MM.1S (cell line): ENCODE measurements around the gene IDH1.

Experiments used
- DNase-seq: peaks from one replicate; pipeline ENCODE4 v3.0.0-alpha.2; 2015
- H2AFZ ChIP-seq: fragments of 300-600 bp; sonication (generic); 2 replicates; pipeline ENCODE4 v1.6.0; 2016; ENCODE audit warnings: antibody characterized with exemption, low read length
- H3F3A ChIP-seq: fragments of 300-600 bp; sonication (generic); 2 replicates; pipeline ENCODE4 v1.6.1; 2016; ENCODE audit warnings: mild to moderate bottlenecking, antibody characterized with exemption, low read length, moderate library complexity, mixed read lengths; ENCODE audit not compliant: insufficient read depth
- H3K27ac ChIP-seq: fragments of 300-600 bp; sonication (generic); 2 replicates; pipeline ENCODE4 v1.5.1; 2016; ENCODE audit warnings: mild to moderate bottlenecking, low read length
- H3K27me3 ChIP-seq: fragments of 300-600 bp; sonication (generic); replicated peaks from 2 replicates; pipeline ENCODE4 v1.6.0; 2016; ENCODE audit warnings: low read length; ENCODE audit not compliant: insufficient read depth
- H3K36me3 ChIP-seq: fragments of 300-600 bp; sonication (generic); replicated peaks from 2 replicates; pipeline ENCODE4 v1.6.1; 2016; ENCODE audit warnings: mild to moderate bottlenecking, low read length, mixed read lengths; ENCODE audit not compliant: insufficient read depth
- H3K4me1 ChIP-seq: fragments of 300-600 bp; sonication (generic); 2 replicates; pipeline ENCODE4 v1.6.1; 2016; ENCODE audit warnings: low read length, mixed read lengths
- H3K4me2 ChIP-seq: fragments of 300-600 bp; sonication (generic); 2 replicates; pipeline ENCODE4 v1.6.0; 2016; ENCODE audit warnings: low read depth, low read length
- H3K4me3 ChIP-seq: fragments of 300-600 bp; sonication (generic); 2 replicates; pipeline ENCODE4 v1.5.1; 2016; ENCODE audit warnings: low read length, mixed read lengths
- H3K79me2 ChIP-seq: fragments of 300-600 bp; sonication (generic); 2 replicates; pipeline ENCODE4 v1.6.1; 2016; ENCODE audit warnings: mixed run types, low read length, mixed read lengths
- H3K9ac ChIP-seq: fragments of 300-600 bp; sonication (generic); 2 replicates; pipeline ENCODE4 v1.6.1; 2016; ENCODE audit warnings: low read length, mixed read lengths
- H3K9me2 ChIP-seq: fragments of 300-600 bp; sonication (generic); replicated peaks from 2 replicates; pipeline ENCODE4 v1.6.1; 2016; ENCODE audit warnings: mild to moderate bottlenecking, low read length, mixed read lengths; ENCODE audit not compliant: insufficient read depth
- H3K9me3 ChIP-seq: fragments of 300-600 bp; sonication (generic); replicated peaks from 2 replicates; pipeline ENCODE4 v1.6.1; 2016; ENCODE audit warnings: mild to moderate bottlenecking, low read length, mixed read lengths; ENCODE audit not compliant: insufficient read depth
- H4K20me1 ChIP-seq: fragments of 300-600 bp; sonication (generic); 2 replicates; pipeline ENCODE4 v1.6.1; 2016; ENCODE audit warnings: mild to moderate bottlenecking, low read length, moderate library complexity, mixed read lengths; ENCODE audit not compliant: insufficient read depth
- CTCF ChIP-seq: fragments of 300-600 bp; sonication (generic); IDR thresholded peaks from 2 replicates; pipeline ENCODE4 v1.5.1; 2016; ENCODE audit warnings: antibody characterized with exemption, low read length, mixed read lengths
- EZH2 ChIP-seq: fragments of 300-600 bp; sonication (generic); optimal IDR thresholded peaks from 2 replicates; pipeline ENCODE3; 2017; ENCODE audit warnings: low read depth, mild to moderate bottlenecking, antibody characterized with exemption, low read length, mixed read lengths
- EZH2phosphoT487 ChIP-seq: fragments of 300-600 bp; sonication (generic); IDR thresholded peaks from 2 replicates; pipeline ENCODE4 v1.6.1; 2018; ENCODE audit warnings: antibody characterized with exemption, low read length

IDH1 gene

GRCh38 chr2:208186893-208187292 is 68.0 kb downstream of the IDH1 start:
- TF ChIP-seq EZH2: no peak
- no peak for TF ChIP-seq CTCF
- TF ChIP-seq EZH2phosphoT487: no peak
- no peak overlapping the region for H3K4me3 ChIP-seq
- no peak overlapping the region for H3K27ac ChIP-seq
- H3F3A ChIP-seq: no peaks in the 10 kb centered on the region
- H3K9ac ChIP-seq: no peak overlapping the region
- H3K36me3 ChIP-seq: no peaks in the 10 kb centered on the region
- H3K4me2 ChIP-seq: no peak overlapping the region
- H4K20me1 ChIP-seq: no peaks in the 10 kb centered on the region
- H2AFZ ChIP-seq: no peak overlapping the region
- H3K9me2 ChIP-seq: no peaks in the 10 kb centered on the region
- DNase-seq: no peak
- no peaks in the 10 kb centered on the region for H3K4me1 ChIP-seq
- H3K9me3 ChIP-seq: no peaks in the 10 kb centered on the region
- no peaks in the 10 kb centered on the region for H3K27me3 ChIP-seq
- H3K79me2 ChIP-seq: no peaks in the 10 kb centered on the region

GRCh38 chr2:208186465-208186864 is 68.4 kb downstream of the IDH1 start:
- H3K27me3 ChIP-seq: no peaks in the 10 kb centered on the region
- no peaks in the 10 kb centered on the region for H3K79me2 ChIP-seq
- H3K4me1 ChIP-seq: no peaks in the 10 kb centered on the region
- H2AFZ ChIP-seq: no peak overlapping the region
- no peak overlapping the region for H3K27ac ChIP-seq
- no peaks in the 10 kb centered on the region for H4K20me1 ChIP-seq
- no peak for TF ChIP-seq CTCF
- H3K9ac ChIP-seq: no peak overlapping the region
- H3K4me2 ChIP-seq: no peak overlapping the region
- no peaks in the 10 kb centered on the region for H3K36me3 ChIP-seq
- no peak overlapping the region for H3K4me3 ChIP-seq
- no peaks in the 10 kb centered on the region for H3K9me3 ChIP-seq
- DNase-seq: no peak
- H3F3A ChIP-seq: no peaks in the 10 kb centered on the region
- no peaks in the 10 kb centered on the region for H3K9me2 ChIP-seq
